Endothelial cell of umbilical vein (primary cell): ENCODE results near the gene PSAPL1. TPM values are rescaled to one million over a fixed set of nuclear protein-coding genes. Genes with fewer than 3 reads are reported as not detected.

Source experiments
- BruUV-seq: library from RNA; stranded (reverse); fragments of 400-500 nt; replicated peaks from 2 replicates; lab custom pipeline; 2021; lab: Mats Ljungman, UMichigan
- CTCF ChIA-PET: fragments of 300-600, 350-600 bp; sonication (Branson Sonifier 250); formaldehyde crosslinking; loops from one replicate; lab custom pipeline; 2021; ENCODE audit warnings: antibody characterized with exemption, inconsistent platforms; lab: Charles Lee
- POLR2A ChIA-PET: fragments of 300-600, 350-600 bp; sonication (Branson Sonifier 250); formaldehyde crosslinking; loops from one replicate; lab custom pipeline; 2021; ENCODE audit warnings: antibody characterized with exemption, inconsistent platforms; lab: Charles Lee
- DNase-seq: peaks from one replicate; pipeline ENCODE4 v3.0.0-alpha.2; 2011; ENCODE audit warnings: low read depth, low spot score
- FAIRE-seq: peaks from 2 replicates; lab custom pipeline; 2011; peaks lifted over from hg19 to GRCh38; lab: Jason Lieb, UNC
- H2AFZ ChIP-seq: 2 replicates; pipeline ENCODE4 v1.6.0; 2012; ENCODE audit warnings: low read depth, low read length, control low read depth, inconsistent platforms
- H3K27ac ChIP-seq: 2 replicates; pipeline ENCODE4 v1.5.1; 2011; ENCODE audit warnings: low read depth, mild to moderate bottlenecking, control low read depth, low read length, moderate library complexity; ENCODE audit not compliant: insufficient read depth
- H3K27me3 ChIP-seq, 2 experiments: 2 replicates each; pipeline versions ENCODE4 v1.6.0 to v1.6.1; 2011; ENCODE audit warnings: low read length in 2 of 2, mixed read lengths in 1 of 2; ENCODE audit not compliant: control insufficient read depth in 2 of 2, insufficient read depth in 2 of 2
- H3K36me3 ChIP-seq, 2 experiments: 2 replicates in 1 of 2; 3 replicates in 1 of 2; pipeline ENCODE4 v1.5.1; 2011; ENCODE audit warnings: low read length in 2 of 2, mild to moderate bottlenecking in 1 of 2, moderate library complexity in 1 of 2; ENCODE audit not compliant: control insufficient read depth in 2 of 2, insufficient read depth in 2 of 2; ENCODE audit errors: extremely low read depth in 1 of 2
- H3K4me1 ChIP-seq: 3 replicates; pipeline ENCODE4 v1.5.1; 2011; ENCODE audit warnings: mild to moderate bottlenecking, low read length; ENCODE audit not compliant: control insufficient read depth, insufficient read depth; ENCODE audit errors: extremely low read depth
- H3K4me2 ChIP-seq: 2 replicates; pipeline ENCODE4 v1.6.1; 2011; ENCODE audit warnings: low read length, control low read depth, mixed read lengths; ENCODE audit not compliant: insufficient read depth
- H3K4me3 ChIP-seq, 3 experiments: fragments of 200-600 bp in 1 of 3; sonication (generic), shearing (Covaris generic) in 1 of 3; replicated peaks in 1 of 3; 2 replicates each; pipeline ENCODE4 v1.5.1; 2011 to 2016; ENCODE audit warnings: control low read depth in 3 of 3, low read length in 3 of 3, mild to moderate bottlenecking in 2 of 3, inconsistent platforms in 1 of 3, low read depth in 1 of 3, moderate library complexity in 1 of 3; ENCODE audit not compliant: insufficient read depth in 1 of 3
- H3K79me2 ChIP-seq: 2 replicates; pipeline ENCODE4 v1.6.0; 2012; ENCODE audit warnings: low read length, inconsistent platforms; ENCODE audit not compliant: control insufficient read depth, insufficient read depth
- H3K9ac ChIP-seq: replicated peaks from 2 replicates; pipeline ENCODE3; 2011; ENCODE audit warnings: low read length, control low read depth; ENCODE audit not compliant: insufficient read depth; ENCODE audit errors: extremely low read depth
- H3K9me1 ChIP-seq: replicated peaks from 3 replicates; pipeline ENCODE4 v1.6.0; 2011; ENCODE audit warnings: mild to moderate bottlenecking, low read length; ENCODE audit not compliant: control insufficient read depth, insufficient read depth; ENCODE audit errors: extremely low read depth
- H3K9me3 ChIP-seq: replicated peaks from 2 replicates; pipeline ENCODE4 v1.5.1; 2012; ENCODE audit warnings: low read length, inconsistent platforms; ENCODE audit not compliant: control insufficient read depth, insufficient read depth
- H4K20me1 ChIP-seq: replicated peaks from 2 replicates; pipeline ENCODE3; 2011; ENCODE audit warnings: mild to moderate bottlenecking, low read length; ENCODE audit not compliant: control insufficient read depth, insufficient read depth; ENCODE audit errors: extremely low read depth
- EZH2 ChIP-seq: IDR thresholded peaks from 2 replicates; pipeline ENCODE4 v1.6.1; 2012; ENCODE audit warnings: borderline replicate concordance, low read depth, mild to moderate bottlenecking, moderate library complexity, low read length, inconsistent platforms; ENCODE audit not compliant: severe bottlenecking
- FOS ChIP-seq: IDR thresholded peaks from 2 replicates; pipeline ENCODE4 v1.6.1; 2011; ENCODE audit warnings: mild to moderate bottlenecking, low read length, moderate library complexity, borderline replicate concordance; ENCODE audit not compliant: insufficient read depth
- GATA2 ChIP-seq: IDR thresholded peaks from 2 replicates; pipeline ENCODE4 v1.7.0; 2011; ENCODE audit warnings: low read depth, mild to moderate bottlenecking, moderate library complexity, mixed read lengths, low read length; ENCODE audit not compliant: insufficient read length, insufficient read depth
- JUN ChIP-seq: IDR thresholded peaks from 2 replicates; pipeline ENCODE4 v1.6.1; 2011; ENCODE audit warnings: borderline replicate concordance, low read depth; ENCODE audit not compliant: insufficient read length, insufficient read depth
- MYC ChIP-seq: IDR thresholded peaks from one replicate; pipeline ENCODE4 v1.6.1; 2011; ENCODE audit warnings: mild to moderate bottlenecking, low read depth, low read length
- POLR2A ChIP-seq: IDR thresholded peaks from 2 replicates; pipeline ENCODE4 v1.6.1; 2012; ENCODE audit warnings: low read depth, mild to moderate bottlenecking, control low read depth, low read length
- POLR2AphosphoS5 ChIP-seq: IDR thresholded peaks from 2 replicates; pipeline ENCODE4 v1.6.1; 2012; ENCODE audit warnings: low read depth, mild to moderate bottlenecking, control low read depth, low read length, moderate library complexity; ENCODE audit not compliant: insufficient read depth
- dilution Hi-C: fragments of 300-500 bp; cut with MboI; formaldehyde crosslinking; loops from one replicate; pipeline ENCODE4 v1.15.0; 2019; ENCODE audit warnings: low sequenced_read_pairs; ENCODE audit not compliant: extremely low pct_ligation_motif_present
- intact Hi-C: fragments of 100-400 bp; cut with micrococcal nuclease; formaldehyde crosslinking; loops from one replicate; pipeline ENCODE4 v1.10.0; 2022
- polyA plus RNA-seq, 4 experiments: library from polyadenylated mRNA; depleted of rRNA in 3 of 4; stranded (reverse) in 3 of 4; unstranded in 1 of 4; fragments of >200 nt; gene quantifications; 2 replicates each; pipeline versions ENCODE4 v1.2.1 to v1.2.3, GENCODE V29; 2011 to 2012; ENCODE audit warnings: missing spikeins in 1 of 4
- total RNA-seq: library from RNA; stranded (reverse); gene quantifications from 2 replicates; pipeline ENCODE4 v1.2.3, GENCODE V29; 2021
- TF ChIP-seq, protein P1 (sequence below): IDR thresholded peaks from 2 replicates; pipeline ENCODE4 v1.6.1; 2011; ENCODE audit not compliant: insufficient read depth, insufficient read length
- TF ChIP-seq, protein P2 (sequence below), 2 donors: IDR thresholded peaks; 1 replicate in 1 of 2; 2 replicates in 1 of 2; pipeline ENCODE4 v1.5.1; 2011; ENCODE audit warnings: low read length in 2 of 2, mild to moderate bottlenecking in 2 of 2, moderate library complexity in 2 of 2, control low read depth in 1 of 2, inconsistent platforms in 1 of 2, low read depth in 1 of 2; ENCODE audit not compliant: insufficient read depth in 1 of 2; ENCODE audit errors: extremely low read depth in 1 of 2

Gene PSAPL1
- total and polyA plus RNA-seq, 2 donors (not counting 3 experiments of a cell fraction or from before 2014, with no cell fraction given): not detected

DNA sequence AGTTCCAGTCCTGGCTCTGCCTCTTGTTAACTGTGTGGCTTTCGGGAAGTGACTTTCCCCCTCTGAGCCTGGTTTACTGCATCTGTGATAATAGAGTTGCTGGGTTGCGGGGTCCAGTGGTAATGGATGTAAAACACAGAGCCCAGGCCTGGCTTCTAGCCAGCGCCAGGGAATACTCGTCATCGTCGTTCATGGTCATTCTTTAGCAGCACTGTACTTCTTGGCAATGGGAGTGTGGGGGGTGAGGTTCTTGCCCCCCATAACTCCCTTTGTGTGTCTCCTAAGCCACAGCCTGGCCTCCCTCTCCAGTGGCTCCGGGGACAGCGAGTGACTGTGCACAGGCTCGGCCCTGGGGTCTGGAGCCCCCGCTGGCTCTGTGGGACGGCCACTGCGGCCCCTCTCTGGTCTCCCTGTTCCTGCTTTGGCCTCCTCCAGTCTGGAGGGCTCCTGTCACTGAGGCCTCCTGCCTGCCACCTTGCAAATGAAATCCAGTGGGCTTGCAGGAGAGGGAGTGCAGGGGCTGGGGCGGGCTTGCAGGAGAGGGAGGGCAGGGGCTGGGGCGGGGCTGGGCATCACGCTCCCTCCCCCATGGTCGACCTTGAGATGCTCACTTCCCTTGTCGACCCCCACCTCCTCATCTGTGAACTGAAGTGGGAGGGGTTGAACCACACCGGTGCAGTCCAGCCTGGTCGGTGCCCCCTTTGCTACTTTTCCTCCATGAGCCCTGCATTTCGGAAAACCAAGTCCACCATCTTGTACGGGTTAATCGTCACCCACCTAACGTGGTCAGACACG, 13.2 kb downstream of the PSAPL1 start:
- POLR2A ChIA-PET: no interaction called here
- no peak for FAIRE-seq
- H3K27ac ChIP-seq: no peak overlapping the region

More for the DNA sequence above, 13.2 kb downstream of the PSAPL1 start:
- Histone ChIP-seq H3K79me2 (no peaks in the 10 kb centered on the region), H3K36me3 (no peaks in the 10 kb centered on the region), H2AFZ (no peak overlapping the region), H4K20me1 (no peaks in the 10 kb centered on the region), H3K9me3 (no peaks in the 10 kb centered on the region), H3K27me3 (no peaks in the 10 kb centered on the region), H3K4me2 (no peak overlapping the region), H3K4me3 (no peak overlapping the region), H3K4me1 (no peaks in the 10 kb centered on the region), H3K9me1 (no peaks in the 10 kb centered on the region), H3K9ac (no peak overlapping the region)
- intact Hi-C loops (no loop called here), dilution Hi-C loops (no loop called here)
- TF ChIP-seq FOS (no peak), JUN (no peak), MYC (no peak), POLR2AphosphoS5 (no peak), POLR2A (no peak), GATA2 (no peak), EZH2 (no peak)
- TF ChIP-seq, protein P1, sequence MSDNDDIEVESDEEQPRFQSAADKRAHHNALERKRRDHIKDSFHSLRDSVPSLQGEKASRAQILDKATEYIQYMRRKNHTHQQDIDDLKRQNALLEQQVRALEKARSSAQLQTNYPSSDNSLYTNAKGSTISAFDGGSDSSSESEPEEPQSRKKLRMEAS: no peak
- TF ChIP-seq, protein P2, sequence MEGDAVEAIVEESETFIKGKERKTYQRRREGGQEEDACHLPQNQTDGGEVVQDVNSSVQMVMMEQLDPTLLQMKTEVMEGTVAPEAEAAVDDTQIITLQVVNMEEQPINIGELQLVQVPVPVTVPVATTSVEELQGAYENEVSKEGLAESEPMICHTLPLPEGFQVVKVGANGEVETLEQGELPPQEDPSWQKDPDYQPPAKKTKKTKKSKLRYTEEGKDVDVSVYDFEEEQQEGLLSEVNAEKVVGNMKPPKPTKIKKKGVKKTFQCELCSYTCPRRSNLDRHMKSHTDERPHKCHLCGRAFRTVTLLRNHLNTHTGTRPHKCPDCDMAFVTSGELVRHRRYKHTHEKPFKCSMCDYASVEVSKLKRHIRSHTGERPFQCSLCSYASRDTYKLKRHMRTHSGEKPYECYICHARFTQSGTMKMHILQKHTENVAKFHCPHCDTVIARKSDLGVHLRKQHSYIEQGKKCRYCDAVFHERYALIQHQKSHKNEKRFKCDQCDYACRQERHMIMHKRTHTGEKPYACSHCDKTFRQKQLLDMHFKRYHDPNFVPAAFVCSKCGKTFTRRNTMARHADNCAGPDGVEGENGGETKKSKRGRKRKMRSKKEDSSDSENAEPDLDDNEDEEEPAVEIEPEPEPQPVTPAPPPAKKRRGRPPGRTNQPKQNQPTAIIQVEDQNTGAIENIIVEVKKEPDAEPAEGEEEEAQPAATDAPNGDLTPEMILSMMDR (IDR thresholded peaks at IDR 0.05; ENCODE audit: extremely low read depth in 1 of 2, insufficient read depth in 1 of 2, low read depth in 1 of 2, low read length in 2 of 2): no peak
- CTCF ChIA-PET: no interaction called here
- DNase-seq: no peak
- no TSS peak for BruUV-seq
